Stomach smooth muscle (tissue), 2 donors: Measurements from ENCODE around the gene RPF1.
"Not testable (repeated sequence)": the region's sequence is repeated elsewhere in the genome, so short reads cannot be mapped to it uniquely, and the experiment has no call there.

Experiments used
- H3K27ac ChIP-seq: one replicate; pipeline ENCODE4 v1.7.0; 2013; ENCODE audit warnings: mild to moderate bottlenecking, low read length, inconsistent platforms
- H3K27me3 ChIP-seq, 2 donors: one replicate each; pipeline ENCODE4 v1.7.0; 2013; ENCODE audit warnings: low read length in 2 of 2; ENCODE audit not compliant: insufficient read depth in 2 of 2, control insufficient read depth in 1 of 2
- H3K36me3 ChIP-seq, 2 donors: one replicate each; pipeline ENCODE4 v1.7.0; 2013; ENCODE audit warnings: low read length in 2 of 2; ENCODE audit not compliant: control insufficient read depth in 2 of 2, insufficient read depth in 2 of 2
- H3K4me1 ChIP-seq: one replicate; pipeline ENCODE4 v1.7.0; 2013; ENCODE audit warnings: low read length; ENCODE audit not compliant: control insufficient read depth, insufficient read depth
- H3K4me3 ChIP-seq, 2 donors: one replicate each; pipeline ENCODE4 v1.7.0; 2013; ENCODE audit warnings: low read length in 2 of 2
- H3K9ac ChIP-seq, 2 donors: one replicate each; pipeline ENCODE4 v1.7.0; 2013; ENCODE audit warnings: low read length in 2 of 2, mild to moderate bottlenecking in 1 of 2
- H3K9me3 ChIP-seq, 2 donors: one replicate each; pipeline ENCODE4 v1.7.0; 2013; ENCODE audit warnings: low read length in 2 of 2; ENCODE audit not compliant: control insufficient read depth in 2 of 2
- donor health status: healthy.
- donor health status: Pancreatic carcinoma.

Gene RPF1

GRCh38 chr1:84493747-84494146 is 14.7 kb downstream of the RPF1 start:
- H3K27ac ChIP-seq = no peak overlapping the region
- no peaks in the 10 kb centered on the region for H3K9me3 ChIP-seq
- H3K4me3 ChIP-seq = no peak overlapping the region
- H3K9ac ChIP-seq = no peak overlapping the region
- H3K4me1 ChIP-seq = no peaks in the 10 kb centered on the region
- H3K27me3 ChIP-seq = no peaks in the 10 kb centered on the region
- peaks cover 20 to 54% of the 10 kb centered on the region in 2 donors for H3K36me3 ChIP-seq

DNA sequence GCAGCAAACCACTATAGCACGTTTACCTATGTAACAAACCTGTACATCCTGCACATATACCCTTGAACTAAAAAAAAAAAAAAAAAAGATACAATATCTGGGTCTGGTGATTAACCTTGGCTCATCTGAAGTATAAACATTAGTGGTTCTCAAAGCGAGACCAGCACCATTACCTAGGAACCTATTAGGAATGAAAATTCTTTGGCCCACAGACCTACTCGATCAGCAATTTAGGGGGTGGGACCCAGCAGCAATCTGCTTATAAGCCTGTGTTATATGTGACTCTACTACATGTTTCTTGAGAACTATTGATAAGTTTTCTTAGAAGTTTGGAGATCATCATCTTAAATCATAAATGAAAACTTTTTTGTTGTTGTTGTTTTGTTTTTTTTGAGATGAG is 17.4 kb downstream of the RPF1 start:
- Histone ChIP-seq H3K27ac (no peak overlapping the region), H3K36me3 (peaks cover 13 to 50% of the 10 kb centered on the region in 2 donors), H3K27me3 (no peaks in the 10 kb centered on the region), H3K9me3 (no peaks in the 10 kb centered on the region), H3K4me3 (no peak overlapping the region), H3K4me1 (no peaks in the 10 kb centered on the region), H3K9ac (no peak overlapping the region)

DNA sequence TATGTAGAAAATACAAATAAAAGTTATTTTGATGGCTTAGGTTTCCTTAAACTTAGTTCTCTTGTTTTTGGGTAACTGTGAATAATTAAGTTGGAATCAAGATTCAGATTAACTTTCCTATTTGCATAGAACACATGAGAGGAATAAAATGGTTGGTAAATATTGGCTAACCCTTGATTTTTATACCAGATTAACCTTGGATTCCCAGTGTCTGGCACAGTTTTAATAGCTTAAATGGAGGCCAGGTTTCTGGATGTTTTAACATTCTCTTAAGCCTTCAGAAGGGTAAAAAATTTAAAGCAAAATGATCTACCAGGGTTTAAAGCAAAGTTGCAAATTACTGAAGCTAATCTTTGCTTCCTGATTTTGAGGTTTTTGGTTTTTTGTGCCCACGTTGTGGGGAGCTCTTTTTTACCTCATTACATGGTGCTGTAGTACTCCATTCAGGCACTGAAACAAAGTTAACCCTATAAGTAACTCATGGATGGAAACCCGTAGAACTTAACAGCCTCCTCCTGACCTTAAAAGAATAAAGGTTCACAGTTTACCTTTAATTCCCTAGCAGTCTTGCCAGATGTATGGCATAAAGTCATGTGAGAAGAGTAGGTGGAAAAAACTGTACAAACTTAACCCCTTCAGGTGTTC is 18.7 kb downstream of the RPF1 start:
- Histone ChIP-seq H3K27ac (no peak overlapping the region), H3K9ac (no peak overlapping the region), H3K9me3 (no peaks in the 10 kb centered on the region), H3K4me1 (peaks cover 1% of the 10 kb centered on the region), H3K27me3 (no peaks in the 10 kb centered on the region), H3K36me3 (peaks cover 13 to 45% of the 10 kb centered on the region in 2 donors), H3K4me3 (no peak overlapping the region)

DNA sequence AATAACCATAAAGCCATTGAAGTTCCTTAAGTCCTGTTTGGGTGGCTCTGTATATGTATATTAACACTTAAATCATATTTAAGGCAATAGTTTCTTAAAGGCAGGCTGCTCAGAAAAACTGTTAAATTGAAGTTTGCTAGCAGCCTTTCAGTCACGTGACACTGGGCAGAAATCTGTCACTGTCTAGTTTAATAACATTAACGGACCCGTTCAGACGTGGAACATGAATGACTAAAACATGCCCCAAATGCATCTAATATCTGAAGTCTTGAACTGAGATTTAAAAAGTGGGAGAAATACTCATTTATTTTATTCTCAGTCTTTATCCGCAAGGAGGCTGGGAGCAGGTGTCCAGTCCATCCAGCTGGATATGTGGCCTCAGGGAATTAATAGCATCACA is 23.9 kb downstream of the RPF1 start:
- Histone ChIP-seq H3K4me1 (peaks cover 12% of the 10 kb centered on the region), H3K27me3 (no peaks in the 10 kb centered on the region), H3K9ac (no peak overlapping the region), H3K36me3 (peaks cover 2 to 15% of the 10 kb centered on the region in 2 donors), H3K27ac (no peak overlapping the region), H3K4me3 (no peak overlapping the region), H3K9me3 (no peaks in the 10 kb centered on the region)

- peak overlapping the region; percentile 89 to 93 for H3K4me3 ChIP-seq
- H3K9me3 ChIP-seq = no peaks in the 10 kb centered on the region
- peaks cover 2 to 8% of the 10 kb centered on the region in 2 donors for H3K36me3 ChIP-seq
- peaks cover 12% of the 10 kb centered on the region for H3K4me1 ChIP-seq
- H3K27ac ChIP-seq = peak overlapping the region; percentile 84
- no peaks in the 10 kb centered on the region for H3K27me3 ChIP-seq
- peak overlapping the region; percentile 86 to 90 for H3K9ac ChIP-seq
These were observed 25.8 kb downstream of the RPF1 start for GRCh38 chr1:84504580-84505492.

DNA sequence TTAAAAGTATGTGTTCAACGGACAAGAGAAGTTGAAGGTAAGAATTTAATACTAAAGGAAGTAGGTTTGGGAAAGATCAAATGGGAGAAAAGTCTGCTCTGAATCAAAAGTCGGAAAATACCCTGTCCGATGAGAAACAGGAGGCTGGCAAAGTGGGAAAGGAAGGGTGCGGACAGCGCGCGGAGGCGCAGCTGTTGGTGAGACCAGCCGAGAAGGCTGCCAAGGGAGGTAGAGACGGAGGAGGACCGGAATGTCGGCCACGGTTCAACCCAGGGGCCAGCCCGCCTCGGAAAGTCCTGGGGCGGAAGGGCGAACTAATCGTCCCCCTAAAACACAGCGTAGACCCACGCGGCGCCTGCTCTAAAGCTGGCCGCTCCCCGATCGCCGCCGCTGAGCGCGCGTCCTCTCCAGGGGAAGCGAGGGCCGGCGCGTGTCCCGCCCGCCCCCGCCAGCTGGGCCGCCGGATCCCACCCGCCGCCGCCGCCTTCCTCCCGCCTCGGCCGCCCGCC is 26.5 kb downstream of the RPF1 start:
- peak overlapping the region; percentile 89 to 93 for H3K4me3 ChIP-seq
- H3K36me3 ChIP-seq = peaks cover 0 to 4% of the 10 kb centered on the region in 2 donors
- no peaks in the 10 kb centered on the region for H3K9me3 ChIP-seq
- H3K4me1 ChIP-seq = peaks cover 12% of the 10 kb centered on the region
- peak overlapping the region; percentile 86 to 90 for H3K9ac ChIP-seq
- no peaks in the 10 kb centered on the region for H3K27me3 ChIP-seq
- H3K27ac ChIP-seq = peak overlapping the region; percentile 84

DNA sequence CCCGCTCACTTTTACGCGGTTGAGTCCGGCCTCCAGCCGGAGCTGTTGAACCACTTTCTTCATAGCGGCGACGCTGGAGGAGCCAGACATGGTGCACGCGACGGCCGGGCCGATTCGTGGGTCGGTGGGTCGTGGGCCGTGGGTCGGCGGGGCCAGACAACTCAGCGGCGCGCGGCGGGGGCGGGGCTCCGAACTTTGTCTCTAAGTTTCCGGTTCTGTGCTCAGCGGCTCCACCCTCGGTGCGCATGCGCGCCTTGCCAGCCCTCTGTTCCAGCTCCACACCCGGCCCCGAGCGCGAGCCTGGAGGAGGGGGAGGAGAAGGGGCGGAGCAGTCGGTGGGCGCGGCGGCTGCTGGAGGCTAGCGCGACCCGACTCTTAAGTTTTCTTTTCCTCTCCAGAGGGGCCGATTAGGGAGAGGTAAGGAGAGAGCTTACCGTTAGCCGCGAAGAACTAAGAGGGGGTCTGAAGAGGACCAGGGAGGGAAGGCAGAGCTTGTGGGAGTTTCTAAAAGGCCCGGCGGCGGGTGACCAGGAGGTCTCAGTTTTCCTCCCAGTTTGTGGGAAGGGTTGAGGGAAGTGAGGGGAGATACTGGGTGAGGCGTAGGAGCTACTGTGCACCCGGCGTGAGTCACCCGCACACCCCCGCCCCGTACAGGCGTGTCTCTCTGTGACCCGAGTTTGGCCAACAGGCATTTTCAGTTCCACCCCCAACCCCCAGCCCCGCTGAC is 27.1 kb downstream of the RPF1 start, which contains the start of the genes GNG5 and SPATA1:
GNG5 (minus strand) TSS at position 580 of the 727 bp plus-strand sequence; CDS start at position 90, 490 bp downstream.
SPATA1 (plus strand) TSS at position 385 of the 727 bp plus-strand sequence. CDS start 9,974 bp downstream, outside the sequence.
- peaks cover 12% of the 10 kb centered on the region for H3K4me1 ChIP-seq
- H3K9ac ChIP-seq = peak within 1 kb of the TSS; percentile 86 to 90

GRCh38 chr1:84506729-84507453 is 27.8 kb downstream of the RPF1 start:
- H3K27me3 ChIP-seq = no peaks in the 10 kb centered on the region
- peak overlapping the region; percentile 89 to 93 for H3K4me3 ChIP-seq
- peaks cover 12% of the 10 kb centered on the region for H3K4me1 ChIP-seq
- peak overlapping the region; percentile 84 for H3K27ac ChIP-seq
- H3K9me3 ChIP-seq = no peaks in the 10 kb centered on the region
- H3K36me3 ChIP-seq = no peaks in the 10 kb centered on the region
- H3K9ac ChIP-seq = peak overlapping the region; percentile 84 to 86

More for the DNA sequence above, 27.1 kb downstream of the RPF1 start, which contains the start of the genes GNG5 and SPATA1:
- Histone ChIP-seq H3K4me3 (peak within 1 kb of the TSS; percentile 89 to 93), H3K9me3 (no peaks in the 10 kb centered on the region), H3K36me3 (peaks cover 0 to 4% of the 10 kb centered on the region in 2 donors), H3K27me3 (no peaks in the 10 kb centered on the region), H3K27ac (peak within 1 kb of the TSS; percentile 84)

DNA sequence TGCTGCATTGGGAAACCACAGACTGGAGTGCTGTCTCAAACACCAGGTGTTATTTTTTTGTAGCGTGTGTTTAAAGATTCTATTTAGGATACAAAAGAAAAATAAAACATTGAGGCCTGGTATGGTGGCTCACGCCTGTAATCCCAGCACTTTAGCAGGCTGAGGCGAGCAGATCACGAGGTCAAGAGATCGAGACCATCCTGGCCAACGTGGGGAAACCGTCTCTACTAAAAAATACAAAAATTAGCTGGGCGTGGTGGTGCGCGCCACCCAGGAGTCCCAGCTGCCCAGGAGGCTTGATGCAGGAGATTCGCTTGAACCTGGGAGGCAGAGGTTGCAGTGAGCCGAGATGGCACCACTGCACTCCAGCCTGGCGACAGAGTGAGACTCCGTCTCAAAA is 28.8 kb downstream of the RPF1 start:
- H3K9ac ChIP-seq, H3K27ac ChIP-seq, H3K27me3 ChIP-seq, H3K4me3 ChIP-seq, H3K9me3 ChIP-seq, H3K36me3 ChIP-seq, H3K4me1 ChIP-seq: not testable (repeated sequence)

DNA sequence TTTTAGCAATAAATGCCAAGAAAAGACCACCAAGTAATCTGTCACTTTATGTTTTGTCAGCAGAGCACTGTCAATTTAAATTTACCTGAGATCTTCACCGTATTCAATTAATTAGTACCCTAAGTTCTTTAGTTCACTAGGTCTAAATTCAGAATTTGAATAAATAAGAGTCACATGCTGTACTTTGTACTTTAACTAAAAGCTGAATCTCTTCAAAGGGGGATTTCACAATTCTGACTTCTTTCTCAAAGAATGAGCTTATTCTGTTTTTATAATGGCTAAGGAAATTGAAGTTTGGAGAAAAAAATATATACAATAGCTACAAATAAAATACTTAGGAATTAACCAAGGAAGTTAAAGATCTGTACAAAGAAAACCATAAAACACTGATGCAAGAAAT is 29.4 kb downstream of the RPF1 start:
- Histone ChIP-seq H3K36me3 (no peaks in the 10 kb centered on the region), H3K27ac (no peak overlapping the region), H3K4me3 (no peak overlapping the region), H3K9ac (no peak overlapping the region), H3K9me3 (no peaks in the 10 kb centered on the region), H3K4me1 (peaks cover 3% of the 10 kb centered on the region), H3K27me3 (no peaks in the 10 kb centered on the region)
